ENCODE measurements around the gene BRD7. TPM values are rescaled to one million over a fixed set of nuclear protein-coding genes. Genes with fewer than 3 reads are reported as not detected.

The BRD7 gene
- total RNA-seq, 4 donors from 2014 or later, result 29.9 to 58.0 (median 38.5) TPM

DNA sequence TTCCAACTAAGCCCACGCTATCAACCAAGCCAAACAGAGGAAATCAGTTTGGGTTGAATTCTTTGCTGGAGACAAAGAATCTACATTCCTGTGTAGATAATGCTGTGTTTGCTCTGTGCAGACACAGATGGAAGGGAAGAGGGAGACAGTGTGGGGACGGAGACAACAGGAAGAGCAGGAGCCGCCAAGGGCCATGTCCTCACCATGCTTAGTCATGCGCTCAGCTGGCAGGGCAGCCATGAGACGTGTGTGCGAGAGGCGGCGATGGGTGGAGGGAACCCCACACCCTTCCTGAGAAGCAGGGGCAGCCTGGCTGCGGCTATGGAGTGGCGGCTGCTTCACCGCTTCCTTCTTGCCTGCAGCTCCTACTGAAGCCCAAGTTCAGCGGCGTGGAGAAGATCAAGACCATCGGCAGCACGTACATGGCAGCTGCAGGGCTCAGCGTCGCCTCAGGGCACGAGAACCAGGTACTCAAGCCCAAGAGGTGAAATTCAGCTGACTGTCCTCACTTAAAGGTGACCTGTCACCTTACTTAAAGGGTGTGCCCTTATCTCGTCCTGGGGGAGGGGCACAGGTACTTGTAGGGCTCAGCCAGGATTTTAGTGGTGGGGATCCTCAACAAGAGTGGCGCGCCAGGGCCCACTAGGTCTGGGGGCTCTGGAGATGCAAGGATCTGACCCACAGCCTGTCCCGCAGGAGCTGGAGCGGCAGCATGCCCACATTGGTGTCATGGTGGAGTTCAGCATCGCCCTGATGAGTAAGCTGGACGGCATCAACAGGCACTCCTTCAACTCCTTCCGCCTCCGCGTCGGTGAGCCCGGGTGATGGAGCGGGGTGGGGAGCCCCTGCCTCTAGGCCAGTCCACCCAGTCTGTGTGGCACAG is 55.0 kb downstream of the BRD7 start:
- intact Hi-C loops (cut with DNase I; ENCODE audit: low total_unique reads), result no loop called here
- WGBS, 2 donors (ENCODE audit: low coverage in 1 of 2), result 85 to 97% methylated on average over 14 to 31 of the region's 31 CpGs
- in situ Hi-C loops (cut with MboI; ENCODE audit: low pct_ligation_motif_present in 1 of 4, low pct_unique_long_range_greater_than_20kb in 1 of 4, low sequenced_read_pairs in 3 of 4), result no loop called here
- peaks cover 0 to 21% (median 7%) of the 10 kb centered on the region in 4 donors for H3K36me3 ChIP-seq
- H3K9me3 ChIP-seq, result no peaks in the 10 kb centered on the region
- no peak for DNase-seq
- no peaks in the 10 kb centered on the region for H3K4me1 ChIP-seq
- no peak overlapping the region for H3K4me3 ChIP-seq
- TF ChIP-seq, protein P1, sequence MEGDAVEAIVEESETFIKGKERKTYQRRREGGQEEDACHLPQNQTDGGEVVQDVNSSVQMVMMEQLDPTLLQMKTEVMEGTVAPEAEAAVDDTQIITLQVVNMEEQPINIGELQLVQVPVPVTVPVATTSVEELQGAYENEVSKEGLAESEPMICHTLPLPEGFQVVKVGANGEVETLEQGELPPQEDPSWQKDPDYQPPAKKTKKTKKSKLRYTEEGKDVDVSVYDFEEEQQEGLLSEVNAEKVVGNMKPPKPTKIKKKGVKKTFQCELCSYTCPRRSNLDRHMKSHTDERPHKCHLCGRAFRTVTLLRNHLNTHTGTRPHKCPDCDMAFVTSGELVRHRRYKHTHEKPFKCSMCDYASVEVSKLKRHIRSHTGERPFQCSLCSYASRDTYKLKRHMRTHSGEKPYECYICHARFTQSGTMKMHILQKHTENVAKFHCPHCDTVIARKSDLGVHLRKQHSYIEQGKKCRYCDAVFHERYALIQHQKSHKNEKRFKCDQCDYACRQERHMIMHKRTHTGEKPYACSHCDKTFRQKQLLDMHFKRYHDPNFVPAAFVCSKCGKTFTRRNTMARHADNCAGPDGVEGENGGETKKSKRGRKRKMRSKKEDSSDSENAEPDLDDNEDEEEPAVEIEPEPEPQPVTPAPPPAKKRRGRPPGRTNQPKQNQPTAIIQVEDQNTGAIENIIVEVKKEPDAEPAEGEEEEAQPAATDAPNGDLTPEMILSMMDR (IDR thresholded peaks at IDR 0.05), result no peak
- TF ChIP-seq EP300 (IDR thresholded peaks at IDR 0.05; ENCODE audit: low read depth) (no peak), POLR2AphosphoS5 (IDR thresholded peaks at IDR 0.05) (no peak), POLR2A (IDR thresholded peaks at IDR 0.05) (no peak)
- H3K27ac ChIP-seq, result peak overlapping the region in 1 of 4 donors; percentile 7
- H3K27me3 ChIP-seq, result no peaks in the 10 kb centered on the region

DNA sequence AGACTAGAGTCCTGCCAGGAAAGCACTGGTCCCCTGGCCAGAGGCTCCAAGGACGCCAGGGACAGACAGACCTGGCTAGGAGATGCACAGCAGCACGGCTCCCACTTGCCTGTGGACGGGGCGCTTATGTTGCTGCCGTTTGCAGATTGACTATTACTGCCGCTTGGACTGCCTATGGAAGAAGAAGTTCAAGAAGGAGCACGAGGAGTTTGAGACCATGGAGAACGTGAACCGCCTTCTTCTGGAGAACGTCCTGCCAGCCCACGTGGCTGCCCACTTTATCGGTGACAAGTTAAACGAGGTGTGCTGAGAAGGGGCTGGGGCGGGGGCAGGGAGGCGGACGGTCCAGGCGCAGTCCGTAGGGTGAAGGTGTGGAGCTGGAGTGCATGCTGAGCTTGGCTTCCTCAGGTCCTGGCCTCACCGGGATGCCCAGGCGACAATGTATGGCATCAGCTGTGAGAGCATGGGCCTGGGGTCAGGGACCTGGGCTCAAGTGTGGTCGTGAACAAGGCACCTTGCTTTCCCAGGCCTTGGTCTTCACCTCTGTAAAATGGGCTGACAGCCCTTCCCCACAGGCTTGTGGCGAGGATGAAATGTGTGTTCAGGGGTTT is 56.8 kb downstream of the BRD7 start:
- Histone ChIP-seq H3K4me3 (no peak overlapping the region), H3K4me1 (no peaks in the 10 kb centered on the region), H3K27ac (no peak overlapping the region), H3K27me3 (no peaks in the 10 kb centered on the region), H3K36me3 (peaks cover 0 to 13% (median 0%) of the 10 kb centered on the region in 4 donors), H3K9me3 (no peaks in the 10 kb centered on the region)
- no peak for DNase-seq
- no peak for TF ChIP-seq EP300 (IDR thresholded peaks at IDR 0.05; ENCODE audit: low read depth)
- no peak for TF ChIP-seq POLR2A (IDR thresholded peaks at IDR 0.05)
- in situ Hi-C loops (cut with MboI; ENCODE audit: low pct_ligation_motif_present in 1 of 4, low pct_unique_long_range_greater_than_20kb in 1 of 4, low sequenced_read_pairs in 3 of 4), result no loop called here
- intact Hi-C loops (cut with DNase I; ENCODE audit: low total_unique reads), result no loop called here
- 89 to 96% methylated on average over 4 to 22 of the region's 22 CpGs for WGBS, 2 donors (ENCODE audit: low coverage in 1 of 2)

DNA sequence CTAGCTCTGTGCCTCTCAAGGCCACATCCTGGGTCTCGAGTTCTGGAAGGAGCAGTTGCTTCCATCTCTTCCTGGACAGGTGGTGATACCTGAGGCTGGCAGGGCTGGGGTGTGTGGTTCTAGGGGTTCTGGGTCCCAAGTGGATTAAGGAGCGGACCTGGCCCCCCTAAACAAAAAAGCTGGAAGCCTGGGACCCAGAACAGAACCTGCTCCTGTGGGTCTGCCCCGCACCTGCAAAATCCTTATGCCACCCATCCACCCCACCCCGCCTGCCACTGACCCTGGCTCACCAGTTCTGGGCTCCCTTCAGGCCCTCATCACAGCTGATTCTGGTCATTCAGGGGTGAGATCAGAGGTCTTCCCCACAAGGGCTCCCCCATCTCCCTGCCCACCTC is 57.7 kb downstream of the BRD7 start:
- intact Hi-C loops (cut with DNase I; ENCODE audit: low total_unique reads), result no loop called here
- no peaks in the 10 kb centered on the region for H3K9me3 ChIP-seq
- H3K27me3 ChIP-seq, result no peaks in the 10 kb centered on the region
- H3K4me3 ChIP-seq, result no peak overlapping the region
- H3K4me1 ChIP-seq, result no peaks in the 10 kb centered on the region
- no peak for DNase-seq
- in situ Hi-C loops (cut with MboI; ENCODE audit: low pct_ligation_motif_present in 1 of 4, low pct_unique_long_range_greater_than_20kb in 1 of 4, low sequenced_read_pairs in 3 of 4), result no loop called here
- no peak overlapping the region for H3K27ac ChIP-seq
- H3K36me3 ChIP-seq, result peaks cover 0 to 5% (median 0%) of the 10 kb centered on the region in 4 donors
- TF ChIP-seq POLR2AphosphoS5 (IDR thresholded peaks at IDR 0.05) (no peak), EP300 (IDR thresholded peaks at IDR 0.05; ENCODE audit: low read depth) (no peak), POLR2A (IDR thresholded peaks at IDR 0.05) (no peak)
- TF ChIP-seq, protein P1 (IDR thresholded peaks at IDR 0.05), result no peak
- WGBS, 2 donors (ENCODE audit: low coverage in 1 of 2), result 96% methylated on average over 4 of the region's 4 CpGs; no CpG with 5 or more reads in 1 of the 2 donors

DNA sequence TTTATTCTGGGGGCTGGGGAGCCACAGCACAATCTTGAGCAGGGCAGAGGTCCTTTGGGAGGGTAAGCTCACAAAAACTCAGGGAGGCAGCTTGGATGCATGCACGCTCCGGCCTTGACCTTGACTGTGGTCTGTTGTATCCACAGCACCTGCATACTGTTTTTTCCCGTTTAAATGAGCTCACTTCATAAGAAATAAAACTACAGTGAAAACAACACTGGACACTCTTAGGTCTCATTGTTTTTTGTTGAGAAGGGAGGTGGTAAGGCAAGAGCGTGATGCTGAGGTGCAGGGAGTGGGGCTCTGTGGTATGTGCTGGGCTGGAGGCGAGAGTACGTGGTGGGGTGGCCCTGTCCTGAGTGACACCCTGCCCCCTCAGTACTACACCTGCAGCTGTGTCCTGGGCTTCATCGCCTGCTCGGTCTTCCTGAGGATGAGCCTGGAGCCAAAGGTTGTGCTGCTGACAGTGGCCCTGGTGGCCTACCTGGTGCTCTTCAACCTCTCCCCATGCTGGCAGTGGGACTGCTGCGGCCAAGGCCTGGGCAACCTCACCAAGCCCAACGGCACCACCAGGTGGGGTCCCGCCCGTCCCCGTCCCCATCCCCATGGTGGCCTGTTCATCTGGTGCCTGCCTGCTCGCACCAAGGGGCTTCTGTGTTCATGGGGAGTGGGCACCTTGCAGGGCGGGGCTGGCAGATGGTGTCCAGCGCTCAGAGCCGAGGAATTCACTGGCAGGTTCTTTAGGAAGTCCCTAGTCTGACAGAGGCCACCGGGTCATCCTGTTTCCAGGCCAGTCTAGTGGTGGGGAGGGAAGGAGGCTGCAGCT is 58.3 kb downstream of the BRD7 start:
- Histone ChIP-seq H3K4me3 (no peak overlapping the region), H3K27me3 (no peaks in the 10 kb centered on the region), H3K9me3 (no peaks in the 10 kb centered on the region), H3K4me1 (no peaks in the 10 kb centered on the region), H3K36me3 (no peaks in the 10 kb centered on the region), H3K27ac (no peak overlapping the region)
- intact Hi-C loops (cut with DNase I; ENCODE audit: low total_unique reads), result no loop called here
- in situ Hi-C loops (cut with MboI; ENCODE audit: low pct_ligation_motif_present in 1 of 4, low pct_unique_long_range_greater_than_20kb in 1 of 4, low sequenced_read_pairs in 3 of 4), result no loop called here
- WGBS, 2 donors (ENCODE audit: low coverage in 1 of 2), result 82% methylated on average over 17 of the region's 18 CpGs; no CpG with 5 or more reads in 1 of the 2 donors
- no peak for DNase-seq
- TF ChIP-seq POLR2A (IDR thresholded peaks at IDR 0.05), result no peak
- TF ChIP-seq, protein P1 (IDR thresholded peaks at IDR 0.05), result no peak
- no peak for TF ChIP-seq POLR2AphosphoS5 (IDR thresholded peaks at IDR 0.05)
- TF ChIP-seq EP300 (IDR thresholded peaks at IDR 0.05; ENCODE audit: low read depth), result no peak

Data from transverse colon (tissue), 4 donors.